Caco-2 (cell line): ENCODE measurements around the gene ELL2. TPM values are rescaled to one million over a fixed set of nuclear protein-coding genes. Genes with fewer than 3 reads are reported as not detected.

Experiments
- BruUV-seq: library from RNA; stranded (reverse); fragments of 400-500 nt; replicated peaks from 2 replicates; lab custom pipeline; 2021; lab: Mats Ljungman, UMichigan
- CTCF ChIA-PET: fragments of 300-600 bp; sonication (Branson Sonifier 250); formaldehyde crosslinking; loops from one replicate; lab custom pipeline; 2022; ENCODE audit warnings: antibody characterized with exemption; lab: Charles Lee
- POLR2A ChIA-PET: fragments of 300-600 bp; sonication (Branson Sonifier 250); formaldehyde crosslinking; loops from one replicate; lab custom pipeline; 2022; ENCODE audit warnings: antibody characterized with exemption; lab: Charles Lee
- DNase-seq, 2 experiments: peaks; one replicate each; pipeline versions ENCODE4 v3.0.0 to v3.0.0-alpha.2; 2020 to 2022
- H3K27me3 ChIP-seq: replicated peaks from 2 replicates; pipeline ENCODE4 v1.6.0; 2011; ENCODE audit warnings: low read length; ENCODE audit not compliant: control insufficient read depth, insufficient read depth
- H3K36me3 ChIP-seq: 2 replicates; pipeline ENCODE4 v1.5.1; 2011; ENCODE audit warnings: low read length; ENCODE audit not compliant: control insufficient read depth, insufficient read depth
- H3K4me1 ChIP-seq: fragments of 250-450 bp; sonication (Bioruptor Pico); 2 replicates; pipeline ENCODE4 v1.5.1; 2020; ENCODE audit warnings: mild to moderate bottlenecking
- H3K4me3 ChIP-seq: 2 replicates; pipeline ENCODE4 v1.5.1; 2011; ENCODE audit warnings: low read depth, mild to moderate bottlenecking, control low read depth, low read length
- H3K9me3 ChIP-seq: fragments of 250-450 bp; sonication (Bioruptor Pico); 2 replicates; pipeline ENCODE4 v1.5.1; 2020; ENCODE audit warnings: mild to moderate bottlenecking, moderate library complexity
- H3K27ac Mint-ChIP-seq: one replicate; pipeline ENCODE4 v1.8.0; 2022; ENCODE audit warnings: mixed read lengths; ENCODE audit not compliant: unreplicated experiment
- H3K27me3 Mint-ChIP-seq: one replicate; pipeline ENCODE4 v1.8.0; 2022; ENCODE audit warnings: mixed read lengths; ENCODE audit not compliant: insufficient read depth, unreplicated experiment
- H3K36me3 Mint-ChIP-seq: one replicate; pipeline ENCODE4 v1.8.0; 2022; ENCODE audit warnings: mild to moderate bottlenecking, mixed read lengths; ENCODE audit not compliant: insufficient read depth, unreplicated experiment
- H3K4me1 Mint-ChIP-seq: one replicate; pipeline ENCODE4 v1.8.0; 2022; ENCODE audit warnings: low read depth, mixed read lengths; ENCODE audit not compliant: unreplicated experiment
- H3K4me3 Mint-ChIP-seq: one replicate; pipeline ENCODE4 v1.8.0; 2022; ENCODE audit warnings: mild to moderate bottlenecking, moderate library complexity, mixed read lengths; ENCODE audit not compliant: unreplicated experiment
- H3K9me3 Mint-ChIP-seq: one replicate; pipeline ENCODE4 v1.8.0; 2022; ENCODE audit warnings: mixed read lengths; ENCODE audit not compliant: unreplicated experiment
- intact Hi-C: fragments of 100-400 bp; cut with micrococcal nuclease; formaldehyde crosslinking; loops from one replicate; pipeline ENCODE4 v1.10.0; 2022; ENCODE audit not compliant: unreplicated experiment
- total RNA-seq: library from RNA; stranded (reverse); gene quantifications from 2 replicates; pipeline ENCODE4 v1.2.3, GENCODE V29; 2022
- TF ChIP-seq, protein P1 (sequence below), 2 experiments: fragments of 200-600 bp in 1 of 2; IDR thresholded peaks; 1 replicate in 1 of 2; 2 replicates in 1 of 2; pipeline versions ENCODE4 v1.5.1 to v1.8.0; 2011 to 2022; ENCODE audit warnings: antibody characterized with exemption in 1 of 2, control low read depth in 1 of 2, inconsistent platforms in 1 of 2, low read depth in 1 of 2, low read length in 1 of 2, mild to moderate bottlenecking in 1 of 2, moderate library complexity in 1 of 2; ENCODE audit not compliant: insufficient read depth in 1 of 2, severe bottlenecking in 1 of 2, unreplicated experiment in 1 of 2

ELL2 gene
- total RNA-seq, 1 experiment from 2014 or later: 81.0 TPM

DNA sequence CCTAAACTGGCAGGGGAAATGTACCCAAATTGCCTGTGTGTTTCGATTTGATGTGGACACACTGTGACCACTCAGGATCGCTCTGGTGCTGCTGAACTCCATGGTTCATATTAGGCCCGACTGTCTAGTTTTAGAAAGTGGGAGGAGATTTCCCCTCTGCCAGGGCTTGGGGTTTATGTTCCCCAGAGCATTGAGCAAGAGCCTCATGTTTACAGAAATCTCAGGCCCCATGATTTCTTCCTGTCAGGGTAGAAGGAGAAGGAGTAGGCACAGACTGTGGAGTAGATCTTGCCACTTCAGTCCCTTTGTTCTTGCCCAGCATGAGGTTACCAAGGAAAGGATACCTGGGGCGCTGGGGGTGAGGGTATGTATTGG, 98.3 kb downstream of the ELL2 start:
- Mint-ChIP-seq H3K36me3 (peaks cover 11% of the 10 kb centered on the region), H3K27me3 (no peaks in the 10 kb centered on the region), H3K4me3 (no peak overlapping the region), H3K27ac (peak overlapping the region; percentile 9), H3K4me1 (peaks cover 53% of the 10 kb centered on the region), H3K9me3 (peaks cover 7% of the 10 kb centered on the region)
- Histone ChIP-seq H3K9me3 (no peaks in the 10 kb centered on the region), H3K4me1 (peaks cover 58% of the 10 kb centered on the region), H3K27me3 (no peaks in the 10 kb centered on the region), H3K4me3 (no peak overlapping the region), H3K36me3 (no peaks in the 10 kb centered on the region)
- ChIA-PET POLR2A (no interaction called here), CTCF (no interaction called here)
- TF ChIP-seq, protein P1, sequence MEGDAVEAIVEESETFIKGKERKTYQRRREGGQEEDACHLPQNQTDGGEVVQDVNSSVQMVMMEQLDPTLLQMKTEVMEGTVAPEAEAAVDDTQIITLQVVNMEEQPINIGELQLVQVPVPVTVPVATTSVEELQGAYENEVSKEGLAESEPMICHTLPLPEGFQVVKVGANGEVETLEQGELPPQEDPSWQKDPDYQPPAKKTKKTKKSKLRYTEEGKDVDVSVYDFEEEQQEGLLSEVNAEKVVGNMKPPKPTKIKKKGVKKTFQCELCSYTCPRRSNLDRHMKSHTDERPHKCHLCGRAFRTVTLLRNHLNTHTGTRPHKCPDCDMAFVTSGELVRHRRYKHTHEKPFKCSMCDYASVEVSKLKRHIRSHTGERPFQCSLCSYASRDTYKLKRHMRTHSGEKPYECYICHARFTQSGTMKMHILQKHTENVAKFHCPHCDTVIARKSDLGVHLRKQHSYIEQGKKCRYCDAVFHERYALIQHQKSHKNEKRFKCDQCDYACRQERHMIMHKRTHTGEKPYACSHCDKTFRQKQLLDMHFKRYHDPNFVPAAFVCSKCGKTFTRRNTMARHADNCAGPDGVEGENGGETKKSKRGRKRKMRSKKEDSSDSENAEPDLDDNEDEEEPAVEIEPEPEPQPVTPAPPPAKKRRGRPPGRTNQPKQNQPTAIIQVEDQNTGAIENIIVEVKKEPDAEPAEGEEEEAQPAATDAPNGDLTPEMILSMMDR (IDR thresholded peaks at IDR 0.05; ENCODE audit: insufficient read depth in 1 of 2, low read depth in 1 of 2, low read length in 1 of 2, severe bottlenecking in 1 of 2, unreplicated experiment in 1 of 2): no peak
- DNase-seq: no peak
- intact Hi-C loops: no loop called here
- BruUV-seq: no TSS peak

DNA sequence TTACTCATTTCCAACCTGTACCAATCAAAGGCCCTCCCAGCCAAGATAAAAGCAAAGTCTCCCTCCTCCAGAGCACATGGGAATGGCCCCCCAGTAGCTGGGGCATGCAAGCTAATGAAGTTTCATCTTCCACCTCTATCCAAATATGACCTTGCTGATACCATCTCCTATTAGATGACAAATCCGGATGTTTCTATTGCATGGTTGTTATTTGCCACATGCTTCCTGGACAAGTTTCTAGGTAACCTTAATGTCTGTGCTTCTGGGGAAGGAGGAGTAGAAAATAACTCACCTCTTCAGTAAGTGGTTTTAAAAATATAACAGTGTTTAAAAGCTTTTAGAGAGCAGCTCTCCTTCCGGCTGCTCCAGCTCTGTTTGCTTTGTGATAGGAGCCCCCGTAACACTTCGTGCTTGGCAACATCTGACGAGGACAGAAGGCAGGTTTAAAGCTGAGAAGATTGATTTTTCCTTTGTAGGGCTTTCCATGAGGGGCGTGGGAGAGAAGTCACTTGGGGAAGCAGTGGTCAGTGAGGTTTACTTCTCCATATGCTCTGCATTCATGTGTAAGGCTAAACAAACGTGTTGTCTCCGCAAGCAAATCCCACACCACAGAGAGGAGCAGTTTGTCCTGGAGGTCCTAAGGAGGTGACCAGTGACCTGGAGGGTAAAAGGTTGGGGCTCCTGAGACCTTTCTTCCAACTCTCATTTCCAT, 98.8 kb downstream of the ELL2 start:
- peaks cover 1% of the 10 kb centered on the region for H3K9me3 Mint-ChIP-seq
- peak overlapping the region; percentile 17 for H3K4me3 Mint-ChIP-seq
- no TSS peak for BruUV-seq
- Histone ChIP-seq H3K4me1 (peaks cover 59% of the 10 kb centered on the region), H3K4me3 (no peak overlapping the region), H3K36me3 (no peaks in the 10 kb centered on the region), H3K27me3 (no peaks in the 10 kb centered on the region), H3K9me3 (no peaks in the 10 kb centered on the region)
- H3K27me3 Mint-ChIP-seq: no peaks in the 10 kb centered on the region
- no peak for DNase-seq
- H3K36me3 Mint-ChIP-seq: peaks cover 11% of the 10 kb centered on the region
- intact Hi-C loops: no loop called here
- TF ChIP-seq, protein P1 (IDR thresholded peaks at IDR 0.05; ENCODE audit: insufficient read depth in 1 of 2, low read depth in 1 of 2, low read length in 1 of 2, severe bottlenecking in 1 of 2, unreplicated experiment in 1 of 2): no peak
- peaks cover 57% of the 10 kb centered on the region for H3K4me1 Mint-ChIP-seq
- ChIA-PET POLR2A (no interaction called here), CTCF (no interaction called here)
- H3K27ac Mint-ChIP-seq: peak overlapping the region; percentile 9

DNA sequence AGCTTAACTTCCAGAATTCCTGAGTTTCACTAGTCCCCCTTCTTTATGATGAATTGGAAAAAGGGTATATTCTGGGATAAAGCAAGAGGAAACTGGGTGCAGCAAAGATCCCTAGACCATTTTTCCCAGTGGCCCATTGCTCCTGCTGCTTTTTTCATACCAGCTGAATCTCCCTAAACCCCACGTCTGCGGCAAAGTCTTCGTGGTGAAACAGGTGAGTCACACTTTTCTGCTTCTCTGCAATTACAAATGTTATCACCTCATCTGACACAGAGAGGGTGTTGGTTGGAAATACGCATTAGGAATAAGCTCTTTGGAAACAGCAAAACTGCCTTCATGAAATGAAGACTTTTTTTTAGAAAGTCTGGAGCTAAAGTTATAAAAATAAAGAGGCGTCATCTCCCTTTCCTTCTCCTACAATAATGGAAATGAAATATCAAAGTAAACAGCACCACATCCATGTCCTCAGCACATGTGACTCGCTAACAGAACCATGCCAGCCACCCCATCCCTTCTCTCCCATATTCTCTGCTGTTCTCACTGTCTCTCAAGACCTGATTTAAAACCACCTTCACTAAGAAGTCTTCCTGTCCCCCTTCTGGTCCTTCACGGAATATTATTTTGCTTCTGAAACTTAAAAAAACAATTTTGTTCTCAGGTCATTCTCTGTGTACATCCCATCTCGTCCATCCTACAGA, 99.6 kb downstream of the ELL2 start:
- no TSS peak for BruUV-seq
- Histone ChIP-seq H3K4me3 (no peak overlapping the region), H3K36me3 (no peaks in the 10 kb centered on the region), H3K9me3 (no peaks in the 10 kb centered on the region), H3K27me3 (no peaks in the 10 kb centered on the region), H3K4me1 (peaks cover 67% of the 10 kb centered on the region)
- ChIA-PET POLR2A (no interaction called here), CTCF (interaction anchor here (0.8 to 1.1 kb wide), 2 partner anchors 14 to 26 kb away, joined by 3 read pairs; no protein-coding TSS in a partner anchor)
- Mint-ChIP-seq H3K4me1 (peaks cover 64% of the 10 kb centered on the region), H3K27ac (peak overlapping the region; percentile 51), H3K27me3 (no peaks in the 10 kb centered on the region), H3K36me3 (peaks cover 11% of the 10 kb centered on the region), H3K4me3 (peak overlapping the region; percentile 67), H3K9me3 (no peaks in the 10 kb centered on the region)
- DNase-seq: no peak
- TF ChIP-seq, protein P1 (IDR thresholded peaks at IDR 0.05; ENCODE audit: insufficient read depth in 1 of 2, low read depth in 1 of 2, low read length in 1 of 2, severe bottlenecking in 1 of 2, unreplicated experiment in 1 of 2): peak in 1 of 2 experiments; percentile 12
- intact Hi-C loops: no loop called here
